H1 (cell line): Measurements from ENCODE around the gene C5orf34. TPM values are rescaled to one million over a fixed set of nuclear protein-coding genes. Genes with fewer than 3 reads are reported as not detected.

Source experiments
- EP300 ChIP-seq, 2 experiments: IDR thresholded peaks; 1 replicate in 1 of 2; 2 replicates in 1 of 2; pipeline ENCODE4 v1.6.1; 2011 to 2012; ENCODE audit warnings: low read depth in 2 of 2, low read length in 2 of 2, mild to moderate bottlenecking in 2 of 2, borderline replicate concordance in 1 of 2, inconsistent platforms in 1 of 2, moderate library complexity in 1 of 2
- KDM5A ChIP-seq: fragments of 200-600 bp; IDR thresholded peaks from 2 replicates; pipeline ENCODE4 v1.7.1; 2012; ENCODE audit warnings: mild to moderate bottlenecking, low read length, inconsistent platforms, mixed read lengths
- RFX5 ChIP-seq: IDR thresholded peaks from 2 replicates; pipeline ENCODE4 v1.6.1; 2011; ENCODE audit warnings: low read depth, low read length, improper control_type of control experiment, borderline replicate concordance
- TCF12 ChIP-seq: IDR thresholded peaks from 2 replicates; pipeline ENCODE4 v1.6.1; 2011; ENCODE audit warnings: low read depth, mild to moderate bottlenecking, low read length
- polyA plus RNA-seq, 7 experiments: library from polyadenylated mRNA; depleted of rRNA in 3 of 7; stranded (reverse) in 5 of 7; unstranded in 2 of 7; fragments of >200 nt in 5 of 7; fragments of 200-250 nt in 2 of 7; gene quantifications; 1 replicate in 5 of 7; 2 replicates in 1 of 7; 4 replicates in 1 of 7; pipeline versions ENCODE4 v1.2.1 to v1.2.3, GENCODE V29; 2011 to 2013; ENCODE audit warnings: missing spikeins in 2 of 7, mixed read lengths in 2 of 7
- total RNA-seq: library from RNA; stranded (reverse); fragmentation: NEBNext Ultra II Directional; extraction: Animal tissue kit (Norgen Biotek cat#: 25700); gene quantifications from 2 replicates; pipeline ENCODE4 v1.2.1, GENCODE V29; 2021
- TF ChIP-seq, protein P1 (sequence below): fragments of 300-600 bp; sonication (generic); IDR thresholded peaks from 2 replicates; pipeline ENCODE4 v1.7.1; 2012; ENCODE audit warnings: low read length, moderate library complexity, mild to moderate bottlenecking, inconsistent platforms; ENCODE audit not compliant: insufficient replicate concordance

Gene C5orf34
- total and polyA plus RNA-seq, 2 of the 8 experiments (the other 6 are each of a cell fraction or from before 2014, with no cell fraction given) = 6.8 to 8.6 TPM

DNA sequence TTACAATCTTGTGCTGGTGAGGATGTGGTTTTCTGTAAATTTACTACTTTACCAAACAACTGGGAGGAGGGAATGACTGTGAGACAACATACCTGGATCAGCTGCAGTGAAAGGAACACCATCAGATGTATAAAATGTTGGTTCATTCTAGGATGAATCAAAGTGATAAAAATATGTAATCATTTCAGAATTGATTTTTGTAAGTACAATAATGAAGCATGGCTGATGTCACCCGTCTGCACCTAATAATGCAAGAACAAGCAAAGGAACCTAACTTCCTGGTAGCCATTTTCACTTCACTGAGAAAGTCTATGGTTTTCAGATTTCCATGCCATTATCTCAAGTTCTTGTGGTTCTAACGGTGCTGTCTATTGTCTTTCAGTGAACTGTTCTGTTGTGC is 18.7 kb upstream of the C5orf34 start (continued):
- TF ChIP-seq, protein P1, sequence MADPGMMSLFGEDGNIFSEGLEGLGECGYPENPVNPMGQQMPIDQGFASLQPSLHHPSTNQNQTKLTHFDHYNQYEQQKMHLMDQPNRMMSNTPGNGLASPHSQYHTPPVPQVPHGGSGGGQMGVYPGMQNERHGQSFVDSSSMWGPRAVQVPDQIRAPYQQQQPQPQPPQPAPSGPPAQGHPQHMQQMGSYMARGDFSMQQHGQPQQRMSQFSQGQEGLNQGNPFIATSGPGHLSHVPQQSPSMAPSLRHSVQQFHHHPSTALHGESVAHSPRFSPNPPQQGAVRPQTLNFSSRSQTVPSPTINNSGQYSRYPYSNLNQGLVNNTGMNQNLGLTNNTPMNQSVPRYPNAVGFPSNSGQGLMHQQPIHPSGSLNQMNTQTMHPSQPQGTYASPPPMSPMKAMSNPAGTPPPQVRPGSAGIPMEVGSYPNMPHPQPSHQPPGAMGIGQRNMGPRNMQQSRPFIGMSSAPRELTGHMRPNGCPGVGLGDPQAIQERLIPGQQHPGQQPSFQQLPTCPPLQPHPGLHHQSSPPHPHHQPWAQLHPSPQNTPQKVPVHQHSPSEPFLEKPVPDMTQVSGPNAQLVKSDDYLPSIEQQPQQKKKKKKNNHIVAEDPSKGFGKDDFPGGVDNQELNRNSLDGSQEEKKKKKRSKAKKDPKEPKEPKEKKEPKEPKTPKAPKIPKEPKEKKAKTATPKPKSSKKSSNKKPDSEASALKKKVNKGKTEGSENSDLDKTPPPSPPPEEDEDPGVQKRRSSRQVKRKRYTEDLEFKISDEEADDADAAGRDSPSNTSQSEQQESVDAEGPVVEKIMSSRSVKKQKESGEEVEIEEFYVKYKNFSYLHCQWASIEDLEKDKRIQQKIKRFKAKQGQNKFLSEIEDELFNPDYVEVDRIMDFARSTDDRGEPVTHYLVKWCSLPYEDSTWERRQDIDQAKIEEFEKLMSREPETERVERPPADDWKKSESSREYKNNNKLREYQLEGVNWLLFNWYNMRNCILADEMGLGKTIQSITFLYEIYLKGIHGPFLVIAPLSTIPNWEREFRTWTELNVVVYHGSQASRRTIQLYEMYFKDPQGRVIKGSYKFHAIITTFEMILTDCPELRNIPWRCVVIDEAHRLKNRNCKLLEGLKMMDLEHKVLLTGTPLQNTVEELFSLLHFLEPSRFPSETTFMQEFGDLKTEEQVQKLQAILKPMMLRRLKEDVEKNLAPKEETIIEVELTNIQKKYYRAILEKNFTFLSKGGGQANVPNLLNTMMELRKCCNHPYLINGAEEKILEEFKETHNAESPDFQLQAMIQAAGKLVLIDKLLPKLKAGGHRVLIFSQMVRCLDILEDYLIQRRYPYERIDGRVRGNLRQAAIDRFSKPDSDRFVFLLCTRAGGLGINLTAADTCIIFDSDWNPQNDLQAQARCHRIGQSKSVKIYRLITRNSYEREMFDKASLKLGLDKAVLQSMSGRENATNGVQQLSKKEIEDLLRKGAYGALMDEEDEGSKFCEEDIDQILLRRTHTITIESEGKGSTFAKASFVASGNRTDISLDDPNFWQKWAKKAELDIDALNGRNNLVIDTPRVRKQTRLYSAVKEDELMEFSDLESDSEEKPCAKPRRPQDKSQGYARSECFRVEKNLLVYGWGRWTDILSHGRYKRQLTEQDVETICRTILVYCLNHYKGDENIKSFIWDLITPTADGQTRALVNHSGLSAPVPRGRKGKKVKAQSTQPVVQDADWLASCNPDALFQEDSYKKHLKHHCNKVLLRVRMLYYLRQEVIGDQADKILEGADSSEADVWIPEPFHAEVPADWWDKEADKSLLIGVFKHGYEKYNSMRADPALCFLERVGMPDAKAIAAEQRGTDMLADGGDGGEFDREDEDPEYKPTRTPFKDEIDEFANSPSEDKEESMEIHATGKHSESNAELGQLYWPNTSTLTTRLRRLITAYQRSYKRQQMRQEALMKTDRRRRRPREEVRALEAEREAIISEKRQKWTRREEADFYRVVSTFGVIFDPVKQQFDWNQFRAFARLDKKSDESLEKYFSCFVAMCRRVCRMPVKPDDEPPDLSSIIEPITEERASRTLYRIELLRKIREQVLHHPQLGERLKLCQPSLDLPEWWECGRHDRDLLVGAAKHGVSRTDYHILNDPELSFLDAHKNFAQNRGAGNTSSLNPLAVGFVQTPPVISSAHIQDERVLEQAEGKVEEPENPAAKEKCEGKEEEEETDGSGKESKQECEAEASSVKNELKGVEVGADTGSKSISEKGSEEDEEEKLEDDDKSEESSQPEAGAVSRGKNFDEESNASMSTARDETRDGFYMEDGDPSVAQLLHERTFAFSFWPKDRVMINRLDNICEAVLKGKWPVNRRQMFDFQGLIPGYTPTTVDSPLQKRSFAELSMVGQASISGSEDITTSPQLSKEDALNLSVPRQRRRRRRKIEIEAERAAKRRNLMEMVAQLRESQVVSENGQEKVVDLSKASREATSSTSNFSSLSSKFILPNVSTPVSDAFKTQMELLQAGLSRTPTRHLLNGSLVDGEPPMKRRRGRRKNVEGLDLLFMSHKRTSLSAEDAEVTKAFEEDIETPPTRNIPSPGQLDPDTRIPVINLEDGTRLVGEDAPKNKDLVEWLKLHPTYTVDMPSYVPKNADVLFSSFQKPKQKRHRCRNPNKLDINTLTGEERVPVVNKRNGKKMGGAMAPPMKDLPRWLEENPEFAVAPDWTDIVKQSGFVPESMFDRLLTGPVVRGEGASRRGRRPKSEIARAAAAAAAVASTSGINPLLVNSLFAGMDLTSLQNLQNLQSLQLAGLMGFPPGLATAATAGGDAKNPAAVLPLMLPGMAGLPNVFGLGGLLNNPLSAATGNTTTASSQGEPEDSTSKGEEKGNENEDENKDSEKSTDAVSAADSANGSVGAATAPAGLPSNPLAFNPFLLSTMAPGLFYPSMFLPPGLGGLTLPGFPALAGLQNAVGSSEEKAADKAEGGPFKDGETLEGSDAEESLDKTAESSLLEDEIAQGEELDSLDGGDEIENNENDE = no peak
- TF ChIP-seq RFX5 = no peak
- TF ChIP-seq TCF12 = no peak
- TF ChIP-seq EP300 (IDR thresholded peaks at IDR 0.05; ENCODE audit: borderline replicate concordance in 1 of 2, low read depth in 2 of 2, low read length in 2 of 2) = no peak
- TF ChIP-seq KDM5A = no peak
